ENCODE measurements around the gene RUVBL2.
A peak's percentile ranks its signal among the peaks of the same experiment; 100 is the strongest.

DNA sequence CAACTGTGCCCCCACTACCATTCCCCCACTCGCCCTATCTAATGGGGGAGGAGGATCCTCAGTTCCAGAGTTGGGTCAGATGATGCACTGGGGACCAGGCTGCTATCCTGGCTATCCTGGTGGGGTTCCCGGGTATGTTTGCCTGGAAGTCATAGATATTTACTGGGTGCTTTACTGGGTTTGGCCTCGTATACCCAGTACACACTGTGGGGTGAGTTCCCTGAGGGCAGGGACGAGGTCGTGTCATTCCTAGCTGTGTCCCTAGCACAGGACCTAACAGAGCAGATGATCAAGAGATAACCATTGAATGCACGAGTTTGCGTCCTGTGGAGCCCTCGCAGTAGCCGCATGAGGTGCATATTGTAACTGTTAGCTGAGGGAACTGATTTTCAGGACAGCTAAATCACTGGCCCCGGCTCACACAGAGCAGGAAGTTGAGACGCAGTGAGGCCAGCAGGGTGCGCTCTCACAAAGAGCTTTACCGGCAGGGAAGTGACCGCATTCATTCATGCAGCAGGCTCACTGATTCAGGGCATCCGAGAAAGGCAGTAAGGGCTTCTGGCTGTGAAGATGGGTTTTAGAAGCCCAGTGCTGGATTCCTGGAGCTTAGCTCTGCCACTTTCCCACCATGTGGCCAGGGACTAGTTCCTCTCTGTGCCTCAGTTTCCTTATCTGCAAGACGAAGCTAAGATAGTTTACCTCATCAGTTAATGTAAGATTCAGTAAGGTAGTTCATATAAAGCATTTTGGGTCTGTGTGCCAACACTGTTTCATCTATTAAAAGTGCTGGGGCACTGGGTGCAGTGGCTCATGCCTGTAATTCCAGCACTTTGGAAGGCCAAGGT, 6.0 kb downstream of the RUVBL2 start:
- TF ChIP-seq CTCF (IDR thresholded peaks at IDR 0.05; ENCODE audit: low read depth, low read length) (peak; percentile 70), EZH2phosphoT487 (IDR thresholded peaks at IDR 0.05; ENCODE audit: low read depth) (no peak)
